Nephron (organoid): ENCODE measurements around the gene MAML1.
"Not testable (repeated sequence)": the region's sequence is repeated elsewhere in the genome, so short reads cannot be mapped to it uniquely, and the experiment has no call there.

ENCODE experiments used
- H3K27ac Mint-ChIP-seq, 3 experiments: 2 replicates each; pipeline ENCODE4 v1.8.0; 2020; ENCODE audit warnings: mixed read lengths in 3 of 3, mild to moderate bottlenecking in 2 of 3, moderate library complexity in 1 of 3
- H3K27me3 Mint-ChIP-seq: 2 replicates; pipeline ENCODE4 v1.8.0; 2021; ENCODE audit warnings: low read depth, mild to moderate bottlenecking, moderate library complexity, mixed read lengths
- H3K36me3 Mint-ChIP-seq: 2 replicates; pipeline ENCODE4 v1.8.0; 2020; ENCODE audit warnings: low read depth, mixed read lengths
- H3K4me1 Mint-ChIP-seq: 2 replicates; pipeline ENCODE4 v1.8.0; 2020; ENCODE audit warnings: mixed read lengths
- H3K4me3 Mint-ChIP-seq, 3 experiments: 2 replicates each; pipeline ENCODE4 v1.8.0; 2020; ENCODE audit warnings: mild to moderate bottlenecking in 3 of 3, mixed read lengths in 3 of 3, moderate library complexity in 2 of 3
- H3K9me3 Mint-ChIP-seq: 2 replicates; pipeline ENCODE4 v1.8.0; 2020; ENCODE audit warnings: mixed read lengths
- CTCF ChIP-seq, 3 experiments: fragments of 200-600 bp; sonication (generic); IDR thresholded peaks; one replicate each; pipeline ENCODE4 v1.5.0; 2021; ENCODE audit warnings: antibody characterized with exemption in 3 of 3; ENCODE audit not compliant: unreplicated experiment in 3 of 3

Gene MAML1

DNA sequence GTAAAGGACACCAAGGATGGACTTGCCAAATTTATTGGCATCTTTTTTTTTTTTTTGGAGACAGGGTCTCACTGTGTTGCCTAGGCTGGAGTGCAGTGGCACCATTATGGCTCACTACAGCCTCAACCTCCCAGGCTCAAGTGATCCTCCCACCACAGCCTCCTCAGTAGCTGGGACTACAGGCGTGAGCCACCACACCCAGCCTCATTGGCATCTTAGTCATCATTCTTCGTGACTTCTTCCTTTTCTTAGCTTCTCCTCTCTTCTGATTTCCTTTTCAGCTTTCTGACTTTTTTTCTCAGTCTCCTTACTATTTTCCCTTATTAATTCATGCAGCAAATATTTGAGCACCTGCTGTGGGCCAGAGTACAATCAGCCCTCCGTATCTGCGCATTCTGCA is 6.1 kb downstream of the MAML1 start:
- Mint-ChIP-seq H3K36me3 (peaks cover 39% of the 10 kb centered on the region), H3K9me3 (no peaks in the 10 kb centered on the region), H3K4me1 (peaks cover 30% of the 10 kb centered on the region), H3K27ac (peak overlapping the region; percentile 2 to 18 (median 10)), H3K27me3 (no peaks in the 10 kb centered on the region), H3K4me3 (no peak overlapping the region)
- TF ChIP-seq CTCF (IDR thresholded peaks at IDR 0.05; ENCODE audit: unreplicated experiment in 3 of 3), result no peak

GRCh38 chr5:179744106-179744505 is 11.5 kb downstream of the MAML1 start:
- H3K9me3 Mint-ChIP-seq, H3K27ac Mint-ChIP-seq, H3K27me3 Mint-ChIP-seq, H3K4me3 Mint-ChIP-seq, H3K4me1 Mint-ChIP-seq: not testable (repeated sequence)
- H3K36me3 Mint-ChIP-seq, result peaks cover 40% of the 10 kb centered on the region

GRCh38 chr5:179746872-179747271 is 14.2 kb downstream of the MAML1 start:
- Mint-ChIP-seq H3K4me1 (no peaks in the 10 kb centered on the region), H3K27me3 (no peaks in the 10 kb centered on the region), H3K36me3 (peaks cover 35% of the 10 kb centered on the region), H3K4me3 (no peak overlapping the region), H3K27ac (no peak overlapping the region), H3K9me3 (no peaks in the 10 kb centered on the region)
- no peak for TF ChIP-seq CTCF (IDR thresholded peaks at IDR 0.05; ENCODE audit: unreplicated experiment in 3 of 3)

DNA sequence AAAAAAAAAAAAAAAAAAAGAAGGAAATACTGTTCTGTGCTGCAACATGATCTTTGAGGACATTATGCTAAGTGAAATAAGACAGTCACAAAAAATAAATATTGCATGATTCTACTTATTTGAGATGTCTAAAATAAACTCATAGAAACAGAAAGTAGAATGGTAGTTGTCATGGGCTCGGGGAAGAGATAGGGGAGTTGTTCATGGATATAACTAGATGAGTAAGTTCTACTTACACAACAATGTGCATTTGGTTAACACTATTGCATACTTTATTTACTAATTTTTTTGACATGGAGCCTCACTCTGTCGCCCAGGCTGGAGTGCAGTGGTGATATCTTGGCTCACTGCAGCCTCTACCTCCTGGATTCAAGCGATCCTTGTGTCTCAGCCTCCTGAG is 15.2 kb downstream of the MAML1 start:
- no peaks in the 10 kb centered on the region for H3K27me3 Mint-ChIP-seq
- H3K4me1 Mint-ChIP-seq, result no peaks in the 10 kb centered on the region
- no peaks in the 10 kb centered on the region for H3K9me3 Mint-ChIP-seq
- peaks cover 35% of the 10 kb centered on the region for H3K36me3 Mint-ChIP-seq
- no peak overlapping the region for H3K4me3 Mint-ChIP-seq
- no peak for TF ChIP-seq CTCF (IDR thresholded peaks at IDR 0.05; ENCODE audit: unreplicated experiment in 3 of 3)
- H3K27ac Mint-ChIP-seq, result no peak overlapping the region

DNA sequence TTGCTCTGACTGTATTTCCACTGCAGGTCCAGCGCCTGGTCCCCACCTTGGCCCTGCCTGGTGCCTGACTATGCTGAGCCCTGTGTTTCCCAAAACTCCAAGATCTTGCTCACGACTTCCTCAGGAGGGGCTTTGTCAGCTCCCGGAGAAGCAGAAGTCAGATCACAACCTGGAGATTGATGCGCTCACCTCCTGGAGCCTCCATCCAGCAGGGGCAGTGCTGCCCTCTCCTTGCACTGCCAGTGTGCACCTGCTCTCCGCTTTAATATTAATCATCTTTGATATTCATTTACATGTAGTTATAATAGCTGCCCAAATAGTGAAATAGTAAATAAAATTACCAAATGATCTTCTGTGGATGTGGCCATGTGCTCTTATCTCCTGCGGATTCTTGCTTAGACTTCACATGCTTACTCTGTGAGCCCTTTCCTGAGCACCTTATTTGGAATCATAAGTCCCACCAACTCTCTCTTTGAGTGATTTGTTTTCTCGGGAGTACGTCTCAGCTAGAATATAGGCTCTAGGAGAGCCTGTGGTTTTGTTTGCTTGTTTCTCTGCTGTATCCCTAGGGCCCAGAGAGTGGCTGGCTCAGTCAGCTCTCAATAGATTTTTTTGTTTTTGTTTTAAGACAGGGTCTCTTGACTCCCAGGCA is 17.4 kb downstream of the MAML1 start:
- Mint-ChIP-seq H3K4me1 (peaks cover 11% of the 10 kb centered on the region), H3K27me3 (no peaks in the 10 kb centered on the region), H3K9me3 (no peaks in the 10 kb centered on the region), H3K27ac (peak overlapping the region in 1 of 3 experiments; percentile 14), H3K4me3 (no peak overlapping the region), H3K36me3 (peaks cover 43% of the 10 kb centered on the region)
- TF ChIP-seq CTCF (IDR thresholded peaks at IDR 0.05; ENCODE audit: unreplicated experiment in 3 of 3), result no peak

GRCh38 chr5:179753971-179754370 is 21.3 kb downstream of the MAML1 start:
- no peak overlapping the region for H3K4me3 Mint-ChIP-seq
- H3K36me3 Mint-ChIP-seq, result peaks cover 31% of the 10 kb centered on the region
- peak overlapping the region in 1 of 3 experiments; percentile 28 for H3K27ac Mint-ChIP-seq
- no peak for TF ChIP-seq CTCF (IDR thresholded peaks at IDR 0.05; ENCODE audit: unreplicated experiment in 3 of 3)
- H3K27me3 Mint-ChIP-seq, result no peaks in the 10 kb centered on the region
- no peaks in the 10 kb centered on the region for H3K9me3 Mint-ChIP-seq
- H3K4me1 Mint-ChIP-seq, result peaks cover 22% of the 10 kb centered on the region
